Right forelimb (tissue), 1 donor: Measurements from ENCODE around the gene NCDN.
A peak's percentile ranks its signal among the peaks of the same experiment; 100 is the strongest.

Experiments used
- DNase-seq: peaks from one replicate; pipeline ENCODE4 v3.0.0-alpha.2; 2018

The NCDN gene

GRCh38 chr1:35557611-35558373 is at the start of gene NCDN:
TSS of gene NCDN (plus strand) at chr1:35557799. CDS start at chr1:35558191, 392 bp downstream.
- peak; percentile 99 for DNase-seq

- DNase-seq, result no peak
These were observed 49.7 kb upstream of the NCDN start for GRCh38 chr1:35507947-35508346.

GRCh38 chr1:35509558-35509957 is 48.0 kb upstream of the NCDN start:
- no peak for DNase-seq

GRCh38 chr1:35511305-35511704 is 46.3 kb upstream of the NCDN start:
- no peak for DNase-seq

- DNase-seq, result no peak
These were observed 39.4 kb upstream of the NCDN start for GRCh38 chr1:35518183-35518582.

GRCh38 chr1:35519432-35519831 is 38.2 kb upstream of the NCDN start:
- DNase-seq, result no peak

GRCh38 chr1:35524106-35524505 is 33.5 kb upstream of the NCDN start:
- no peak for DNase-seq

GRCh38 chr1:35530168-35530567 is 27.4 kb upstream of the NCDN start:
- no peak for DNase-seq

- no peak for DNase-seq
These were observed 26.7 kb upstream of the NCDN start for GRCh38 chr1:35530946-35531345.

- DNase-seq, result no peak
These were observed 26.2 kb upstream of the NCDN start for GRCh38 chr1:35531368-35531767.

- no peak for DNase-seq
These were observed 24.9 kb upstream of the NCDN start for GRCh38 chr1:35532497-35533223.

- DNase-seq, result no peak
These were observed 24.0 kb upstream of the NCDN start for GRCh38 chr1:35533586-35533985.

GRCh38 chr1:35535243-35535642 is 22.4 kb upstream of the NCDN start:
- DNase-seq, result no peak

GRCh38 chr1:35536556-35537162 is 20.9 kb upstream of the NCDN start:
- DNase-seq, result no peak

- no peak for DNase-seq
These were observed 19.8 kb upstream of the NCDN start for GRCh38 chr1:35537806-35538205.

GRCh38 chr1:35539073-35539823 is 18.4 kb upstream of the NCDN start:
- no peak for DNase-seq

GRCh38 chr1:35539824-35540261 is 17.8 kb upstream of the NCDN start:
- no peak for DNase-seq

GRCh38 chr1:35544976-35545375 is 12.6 kb upstream of the NCDN start:
- no peak for DNase-seq

- DNase-seq, result no peak
These were observed 11.0 kb upstream of the NCDN start for GRCh38 chr1:35546614-35547013.

GRCh38 chr1:35553851-35554250 is 3.7 kb upstream of the NCDN start:
- no peak for DNase-seq

GRCh38 chr1:35554266-35555211 is 3.1 kb upstream of the NCDN start:
- no peak for DNase-seq

- no peak for DNase-seq
These were observed 2.4 kb upstream of the NCDN start for GRCh38 chr1:35555212-35555584.
